Measurements from ENCODE around the gene PEX10.
A peak's percentile ranks its signal among the peaks of the same experiment; 100 is the strongest.

The PEX10 gene

DNA sequence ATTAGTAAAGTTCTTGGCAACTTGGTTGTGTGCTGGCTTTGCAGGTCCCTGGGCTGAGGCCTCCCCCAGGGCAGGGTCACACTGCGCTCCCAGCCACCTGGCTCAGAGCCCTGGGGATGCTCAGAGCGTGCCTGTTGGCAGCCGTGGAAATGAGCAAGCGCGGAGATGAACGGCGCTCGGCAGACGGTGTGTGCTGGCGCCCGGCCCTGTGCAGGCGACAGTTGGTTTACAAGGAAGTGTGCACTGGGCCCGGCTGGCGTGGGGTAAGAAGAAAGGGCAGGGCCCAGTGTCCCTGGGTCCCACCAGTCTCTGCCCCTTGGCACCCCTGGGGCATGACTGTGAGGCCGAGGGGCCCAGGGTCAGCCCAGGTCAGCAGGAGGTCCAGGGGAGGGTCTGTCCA is 25.7 kb upstream of the PEX10 start:
- no peak for TF ChIP-seq CTCF (IDR thresholded peaks at IDR 0.05; ENCODE audit: control insufficient read depth, extremely low read depth, insufficient read depth)
- H3K4me3 ChIP-seq (ENCODE audit: low read depth, low read length) = no peak overlapping the region
- DNase-seq (ENCODE audit: low read depth) = peak; percentile 83

DNA sequence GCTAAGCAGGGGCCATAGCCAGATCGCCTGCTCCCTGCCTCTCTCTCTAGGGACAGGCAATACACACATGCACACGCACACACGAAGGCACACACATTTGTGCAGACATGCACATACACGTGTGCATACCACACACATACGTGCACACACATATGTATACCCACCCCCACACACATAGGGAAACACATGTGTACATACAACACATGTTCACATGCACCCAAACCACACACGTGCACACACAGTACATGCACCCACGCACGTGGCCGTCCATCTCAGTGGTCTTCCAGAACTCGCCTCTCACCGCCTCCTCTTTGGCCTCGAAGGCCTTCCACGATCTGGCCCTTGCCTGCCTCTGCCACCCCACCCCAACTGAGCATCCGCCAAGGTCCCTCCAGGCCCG is 25.3 kb upstream of the PEX10 start:
- no peak for DNase-seq (ENCODE audit: low read depth)
- no peak for TF ChIP-seq CTCF (IDR thresholded peaks at IDR 0.05; ENCODE audit: control insufficient read depth, extremely low read depth, insufficient read depth)

GRCh38 chr1:2436876-2437275 is 24.5 kb upstream of the PEX10 start:
- DNase-seq (ENCODE audit: low read depth) = no peak
- TF ChIP-seq CTCF (IDR thresholded peaks at IDR 0.05; ENCODE audit: control insufficient read depth, extremely low read depth, insufficient read depth) = no peak
- no peak overlapping the region for H3K4me3 ChIP-seq (ENCODE audit: low read depth, low read length)

More for the DNA sequence above, 25.3 kb upstream of the PEX10 start:
- no peak overlapping the region for H3K4me3 ChIP-seq (ENCODE audit: low read depth, low read length)

DNA sequence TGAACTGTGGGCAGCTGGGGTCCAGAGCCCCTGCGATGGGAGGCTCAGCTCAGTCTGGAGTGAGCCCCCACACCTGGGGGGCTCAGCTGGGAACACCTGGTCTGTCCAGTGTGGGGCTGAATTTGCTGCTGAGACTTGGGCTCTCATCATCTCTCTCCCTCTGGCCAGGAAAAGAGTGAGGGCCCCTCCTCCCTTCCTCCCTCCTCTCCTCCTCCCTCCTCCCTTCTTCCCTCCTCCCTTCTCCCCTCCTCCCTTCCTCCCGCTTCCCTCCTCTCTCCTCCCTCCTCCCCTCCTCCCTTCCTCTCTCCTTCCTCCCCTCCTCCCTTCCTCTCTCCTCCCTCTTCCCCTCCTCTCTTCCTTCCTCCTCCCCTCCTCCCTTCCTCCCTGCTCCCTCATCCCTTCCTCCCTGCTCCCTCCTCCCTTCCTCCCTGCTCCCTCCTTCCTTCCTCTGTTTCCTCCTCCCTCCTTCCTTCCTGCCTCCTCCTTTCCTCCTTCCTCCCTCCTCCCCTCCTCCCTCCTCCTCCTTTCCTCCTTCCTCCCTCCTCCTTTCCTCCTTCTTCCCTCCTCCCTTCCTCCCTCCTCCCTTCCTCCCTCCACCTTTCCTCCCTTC is 23.5 kb upstream of the PEX10 start:
- H3K4me3 ChIP-seq (ENCODE audit: low read depth, low read length) = no peak overlapping the region
- no peak for TF ChIP-seq CTCF (IDR thresholded peaks at IDR 0.05; ENCODE audit: control insufficient read depth, extremely low read depth, insufficient read depth)
- no peak for DNase-seq (ENCODE audit: low read depth)

- H3K4me3 ChIP-seq (ENCODE audit: low read depth, low read length) = no peak overlapping the region
- DNase-seq (ENCODE audit: low read depth) = no peak
- no peak for TF ChIP-seq CTCF (IDR thresholded peaks at IDR 0.05; ENCODE audit: control insufficient read depth, extremely low read depth, insufficient read depth)
These were observed 22.7 kb upstream of the PEX10 start for GRCh38 chr1:2435091-2435490.

DNA sequence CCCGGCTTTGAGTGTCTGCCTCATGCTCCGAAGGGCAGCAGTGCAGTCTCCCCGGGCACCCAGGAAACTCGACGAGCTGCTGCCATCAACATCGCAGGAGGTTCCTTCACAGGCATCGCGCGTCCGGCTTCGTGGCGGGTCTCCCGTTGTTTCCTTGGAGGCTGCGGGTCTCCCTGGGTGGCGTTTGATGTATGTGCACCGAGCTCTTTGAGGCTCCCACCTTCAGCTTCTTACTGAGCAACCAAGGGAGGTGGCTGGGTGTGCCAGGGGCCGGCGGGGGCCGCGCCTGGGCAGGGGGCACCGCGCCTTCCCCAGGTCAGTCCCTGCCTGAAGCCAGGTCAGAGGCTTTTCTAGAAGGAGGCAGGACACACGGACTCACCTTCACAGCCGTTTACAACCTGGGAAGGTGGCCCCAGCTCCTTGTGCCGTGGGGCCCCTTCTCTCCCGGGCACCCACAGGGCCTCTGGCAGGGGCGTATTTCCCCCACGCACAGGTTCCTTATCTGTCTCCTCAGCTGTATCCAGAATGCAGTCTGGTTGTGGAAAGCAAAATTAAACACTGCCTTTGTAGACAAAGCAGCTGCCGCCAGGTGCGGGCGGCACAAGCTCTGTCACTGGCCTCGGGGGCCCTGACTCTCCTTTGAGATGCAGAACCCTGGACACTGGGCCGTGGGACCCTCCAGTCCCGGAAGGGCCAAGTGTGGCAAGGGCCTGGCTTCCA is 21.7 kb upstream of the PEX10 start:
- no peak for TF ChIP-seq CTCF (IDR thresholded peaks at IDR 0.05; ENCODE audit: control insufficient read depth, extremely low read depth, insufficient read depth)
- no peak overlapping the region for H3K4me3 ChIP-seq (ENCODE audit: low read depth, low read length)
- no peak for DNase-seq (ENCODE audit: low read depth)

GRCh38 chr1:2433196-2433595 is 20.8 kb upstream of the PEX10 start:
- H3K4me3 ChIP-seq (ENCODE audit: low read depth, low read length) = no peak overlapping the region
- no peak for DNase-seq (ENCODE audit: low read depth)
- no peak for TF ChIP-seq CTCF (IDR thresholded peaks at IDR 0.05; ENCODE audit: control insufficient read depth, extremely low read depth, insufficient read depth)
